Measurements from ENCODE around the gene BCOR.

The BCOR gene

GRCh38 chrX:40098264-40099054 is 701 bp upstream of the BCOR start:
- TF ChIP-seq CTCF (conservative IDR thresholded peaks at IDR 0.05; ENCODE audit: low read depth, low read length) = no peak
- DNase-seq (ENCODE audit: low read depth) = peak; percentile 56
- H3K4me3 ChIP-seq (ENCODE audit: low read depth, low read length) = peak overlapping the region; percentile 65

- peak overlapping the region; percentile 65 for H3K4me3 ChIP-seq (ENCODE audit: low read depth, low read length)
- no peak for DNase-seq (ENCODE audit: low read depth)
- TF ChIP-seq CTCF (conservative IDR thresholded peaks at IDR 0.05; ENCODE audit: low read depth, low read length) = no peak
These were observed 636 bp downstream of the BCOR start for GRCh38 chrX:40097141-40097503.

- H3K4me3 ChIP-seq (ENCODE audit: low read depth, low read length) = peak overlapping the region; percentile 65
- peak; percentile 58 for DNase-seq (ENCODE audit: low read depth)
- TF ChIP-seq CTCF (conservative IDR thresholded peaks at IDR 0.05; ENCODE audit: low read depth, low read length) = no peak
These were observed 1.2 kb downstream of the BCOR start for GRCh38 chrX:40096395-40097091.

DNA sequence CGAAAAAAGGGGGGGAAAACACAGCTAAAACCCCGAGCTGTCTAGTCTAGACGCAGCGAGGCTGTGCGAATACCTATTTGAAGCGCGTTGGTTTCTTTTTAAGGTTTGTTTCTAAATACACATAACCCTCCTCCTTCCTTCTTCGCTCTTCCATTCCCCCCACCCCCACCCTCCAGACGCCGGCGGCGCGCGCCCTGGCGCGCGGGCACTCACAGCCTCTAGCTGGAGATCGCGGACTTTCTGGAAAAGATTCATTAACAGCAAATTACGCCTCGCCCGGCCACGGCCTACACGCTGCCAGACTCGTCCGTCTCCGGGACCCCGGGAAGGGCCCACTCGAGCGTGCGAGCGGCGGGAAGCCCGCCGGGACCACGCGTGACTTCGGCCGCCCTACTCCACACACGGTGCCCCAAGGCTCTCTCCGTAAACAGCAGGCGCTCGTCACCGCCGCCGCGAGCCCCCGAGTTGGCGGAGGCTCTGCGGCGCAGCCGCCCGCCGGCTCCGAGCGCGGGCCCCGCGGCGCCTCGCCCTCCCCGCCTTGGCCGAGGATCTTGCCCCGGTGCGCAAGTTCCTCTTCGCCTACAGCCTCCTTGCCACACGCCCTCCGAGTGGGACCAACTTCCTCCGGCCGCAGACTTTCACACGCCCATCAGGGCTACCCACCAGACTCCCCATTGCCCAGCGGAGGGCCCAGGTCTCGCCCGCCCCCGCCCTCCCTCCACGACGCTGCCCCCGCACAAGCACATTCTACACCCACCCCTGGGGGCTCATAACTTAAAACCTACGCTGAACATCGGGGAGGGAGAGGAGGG is 2.0 kb downstream of the BCOR start:
- H3K4me3 ChIP-seq (ENCODE audit: low read depth, low read length) = peak overlapping the region; percentile 65
- no peak for TF ChIP-seq CTCF (conservative IDR thresholded peaks at IDR 0.05; ENCODE audit: low read depth, low read length)
- DNase-seq (ENCODE audit: low read depth) = peak; percentile 41

GRCh38 chrX:40094900-40095582 is 2.7 kb downstream of the BCOR start:
- no peak for TF ChIP-seq CTCF (conservative IDR thresholded peaks at IDR 0.05; ENCODE audit: low read depth, low read length)
- no peak for DNase-seq (ENCODE audit: low read depth)
- H3K4me3 ChIP-seq (ENCODE audit: low read depth, low read length) = peak overlapping the region; percentile 65

DNA sequence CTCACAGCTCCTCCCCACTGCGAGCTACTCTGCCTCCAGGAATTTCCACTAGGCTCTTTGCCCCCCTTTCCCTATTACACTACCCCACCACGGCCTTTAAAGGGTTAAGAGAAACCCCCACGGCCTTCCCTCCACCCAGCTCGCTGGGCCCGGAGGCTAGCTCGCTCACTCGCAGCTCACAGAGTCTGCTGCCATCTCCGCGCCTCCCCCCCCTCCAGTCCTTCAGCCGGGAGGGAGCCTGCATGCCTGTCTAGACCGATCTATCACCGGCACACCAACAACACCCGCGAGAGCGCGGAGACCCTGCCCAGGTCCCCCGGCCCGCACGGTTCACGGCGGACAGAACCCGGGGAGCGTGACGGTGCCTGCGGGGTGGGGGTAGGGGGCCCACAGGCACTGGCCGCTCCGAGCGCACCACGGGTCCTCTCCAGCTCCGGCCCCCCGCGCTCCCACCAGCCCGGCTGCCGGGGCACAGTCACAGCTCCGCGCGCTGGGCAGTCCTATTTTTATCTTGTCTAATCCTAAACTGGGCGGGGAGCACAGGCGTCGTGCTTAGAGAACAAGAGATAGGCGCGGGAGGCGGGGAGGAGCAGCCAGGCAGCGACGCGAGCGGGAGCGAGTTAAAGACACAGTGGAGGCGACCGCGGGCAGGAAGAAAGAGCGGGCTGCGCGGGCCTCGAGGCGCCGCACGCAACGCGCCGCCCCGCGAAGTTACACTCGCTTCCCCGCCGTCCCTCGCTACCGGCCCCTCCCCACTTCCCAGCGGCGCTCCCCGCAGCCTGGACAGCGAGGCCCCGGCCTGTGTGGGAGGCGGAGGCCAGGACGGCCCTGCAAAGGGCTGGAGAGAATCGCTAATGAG is 3.5 kb downstream of the BCOR start:
- peak; percentile 48 for DNase-seq (ENCODE audit: low read depth)
- TF ChIP-seq CTCF (conservative IDR thresholded peaks at IDR 0.05; ENCODE audit: low read depth, low read length) = no peak
- H3K4me3 ChIP-seq (ENCODE audit: low read depth, low read length) = peak overlapping the region; percentile 65

Measured in choroid plexus epithelial cell (primary cell).